ENCODE results near the gene SUN1. TPM values are rescaled to one million over a fixed set of nuclear protein-coding genes. Genes with fewer than 3 reads are reported as not detected.

The SUN1 gene
- total and polyA plus RNA-seq, 10 of the 15 experiments (the other 5 are each of a cell fraction or from before 2014, with no cell fraction given) = 27.8 to 107 (median 65.8) TPM

DNA sequence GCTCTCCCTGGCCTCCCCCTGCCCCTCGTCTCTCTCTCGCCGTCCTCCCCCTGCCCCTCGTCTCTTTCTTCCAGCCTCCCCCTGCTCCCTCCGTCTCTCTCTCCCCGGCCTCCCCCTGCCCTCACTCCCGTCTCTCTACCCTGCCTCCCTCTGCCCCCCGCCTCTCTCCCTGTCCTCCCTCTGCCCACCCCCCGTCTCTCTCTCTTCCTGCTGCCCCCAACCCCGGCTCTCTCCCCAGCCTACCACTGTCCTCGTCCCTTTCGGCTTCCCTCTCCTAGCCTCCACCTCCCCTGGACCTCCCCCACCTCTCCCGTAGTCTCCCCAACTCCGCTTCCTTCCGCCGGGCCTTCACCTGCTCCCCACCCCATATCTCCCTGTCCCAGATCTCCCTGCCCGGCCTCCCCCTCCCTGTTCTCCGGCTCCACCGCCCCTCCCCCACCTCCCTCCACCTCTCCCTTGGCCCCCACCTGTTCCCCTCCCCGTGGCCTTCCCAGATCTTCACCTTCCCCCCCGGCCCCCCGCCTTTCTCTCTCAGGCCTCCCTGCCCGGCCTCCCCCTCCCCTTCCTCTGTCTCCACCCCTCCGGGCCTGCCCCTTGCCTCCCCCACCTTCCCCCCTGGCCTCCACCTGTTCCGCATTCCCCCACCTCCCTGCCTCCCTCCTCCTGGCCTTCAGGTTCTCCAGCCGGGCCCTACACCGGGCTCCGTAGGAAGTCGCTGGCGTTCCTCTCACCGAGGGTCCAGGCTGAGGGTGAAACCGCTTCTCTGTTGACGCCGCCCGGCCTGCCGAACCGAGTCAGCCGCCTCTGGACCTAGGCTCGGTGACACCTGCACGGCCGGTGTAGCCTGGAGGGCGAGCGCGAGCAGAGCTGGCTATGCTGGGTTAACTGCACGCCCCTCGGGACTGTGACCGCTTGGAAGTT lies 45.3 kb downstream of the SUN1 start (continued):
- TF ChIP-seq ZBTB33 (IDR thresholded peaks at IDR 0.05) (no peak), BHLHE40 (IDR thresholded peaks at IDR 0.05; ENCODE audit: borderline replicate concordance in 1 of 2, low read depth in 2 of 2, low read length in 1 of 2) (no peak), EED (IDR thresholded peaks at IDR 0.05; ENCODE audit: low read depth) (no peak), PAX5 (IDR thresholded peaks at IDR 0.05; ENCODE audit: borderline replicate concordance, low read depth, low read length) (no peak), HDAC6 (IDR thresholded peaks at IDR 0.05; ENCODE audit: unreplicated experiment) (no peak), SPI1 (IDR thresholded peaks at IDR 0.05; ENCODE audit: borderline replicate concordance, insufficient read depth, low read depth, low read length) (no peak), BCL3 (IDR thresholded peaks at IDR 0.05; ENCODE audit: borderline replicate concordance, insufficient read depth, low read depth, low read length, poor library complexity, severe bottlenecking) (no peak), HDAC2 (IDR thresholded peaks at IDR 0.05) (no peak)
- TF ChIP-seq, protein P1, sequence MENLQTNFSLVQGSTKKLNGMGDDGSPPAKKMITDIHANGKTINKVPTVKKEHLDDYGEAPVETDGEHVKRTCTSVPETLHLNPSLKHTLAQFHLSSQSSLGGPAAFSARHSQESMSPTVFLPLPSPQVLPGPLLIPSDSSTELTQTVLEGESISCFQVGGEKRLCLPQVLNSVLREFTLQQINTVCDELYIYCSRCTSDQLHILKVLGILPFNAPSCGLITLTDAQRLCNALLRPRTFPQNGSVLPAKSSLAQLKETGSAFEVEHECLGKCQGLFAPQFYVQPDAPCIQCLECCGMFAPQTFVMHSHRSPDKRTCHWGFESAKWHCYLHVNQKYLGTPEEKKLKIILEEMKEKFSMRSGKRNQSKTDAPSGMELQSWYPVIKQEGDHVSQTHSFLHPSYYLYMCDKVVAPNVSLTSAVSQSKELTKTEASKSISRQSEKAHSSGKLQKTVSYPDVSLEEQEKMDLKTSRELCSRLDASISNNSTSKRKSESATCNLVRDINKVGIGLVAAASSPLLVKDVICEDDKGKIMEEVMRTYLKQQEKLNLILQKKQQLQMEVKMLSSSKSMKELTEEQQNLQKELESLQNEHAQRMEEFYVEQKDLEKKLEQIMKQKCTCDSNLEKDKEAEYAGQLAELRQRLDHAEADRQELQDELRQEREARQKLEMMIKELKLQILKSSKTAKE (IDR thresholded peaks at IDR 0.05; ENCODE audit: low read depth, poor library complexity, severe bottlenecking) = no peak
